Brain microvascular endothelial cell (primary cell): ENCODE measurements around the gene MCC.
"Not testable (repeated sequence)": the region's sequence is repeated elsewhere in the genome, so short reads cannot be mapped to it uniquely, and the experiment has no call there.

ENCODE experiments used
- DNase-seq: peaks from one replicate; pipeline ENCODE4 v3.0.0-alpha.2; 2020
- H3K27ac ChIP-seq: fragments of 250-450 bp; sonication (Bioruptor Pico); 2 replicates; pipeline ENCODE4 v1.5.1; 2020; ENCODE audit warnings: mild to moderate bottlenecking, moderate library complexity
- H3K27me3 ChIP-seq: fragments of 250-450 bp; sonication (Bioruptor Pico); replicated peaks from 2 replicates; pipeline ENCODE4 v1.5.1; 2020; ENCODE audit warnings: mild to moderate bottlenecking
- H3K36me3 ChIP-seq: fragments of 250-450 bp; sonication (Bioruptor Pico); replicated peaks from 2 replicates; pipeline ENCODE4 v1.5.1; 2020; ENCODE audit warnings: mild to moderate bottlenecking
- H3K4me3 ChIP-seq: 2 replicates; pipeline ENCODE4 v1.5.1; 2011; ENCODE audit warnings: low read depth, mild to moderate bottlenecking, control low read depth, low read length, moderate library complexity
- in situ Hi-C: cut with HindIII; loops from 2 replicates; pipeline ENCODE4 v1.10.0; 2017; ENCODE audit warnings: low sequenced_read_pairs, low pct_ligation_motif_present
- TF ChIP-seq, protein P1 (sequence below): IDR thresholded peaks from 2 replicates; pipeline ENCODE4 v1.5.1; 2011; ENCODE audit warnings: low read depth, mild to moderate bottlenecking, moderate library complexity, low read length, control low read depth, inconsistent platforms; ENCODE audit errors: missing control alignments

The MCC gene

DNA sequence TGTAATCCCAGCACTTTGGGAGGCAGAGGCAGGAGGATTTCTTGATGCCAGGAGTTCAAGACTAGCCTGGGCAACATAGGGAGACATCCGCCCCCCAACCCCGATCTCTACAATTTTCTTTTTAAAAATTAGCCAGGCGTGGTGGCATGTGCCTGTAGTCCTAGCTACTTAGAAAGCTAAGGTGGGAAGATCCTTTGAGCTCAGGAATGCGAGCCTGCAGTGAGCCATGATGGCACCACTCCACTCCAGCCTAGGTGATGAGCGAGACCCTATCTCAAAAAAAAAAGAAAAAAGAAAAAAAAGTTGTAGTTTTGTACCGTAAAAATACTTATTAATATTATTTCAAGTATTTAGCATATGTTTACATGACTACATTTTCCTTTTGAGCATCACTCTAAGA is 82.7 kb downstream of the MCC start:
- H3K36me3 ChIP-seq, result no peaks in the 10 kb centered on the region
- in situ Hi-C loops, result no loop called here
- no peak for DNase-seq
- no peak overlapping the region for H3K4me3 ChIP-seq
- TF ChIP-seq, protein P1, sequence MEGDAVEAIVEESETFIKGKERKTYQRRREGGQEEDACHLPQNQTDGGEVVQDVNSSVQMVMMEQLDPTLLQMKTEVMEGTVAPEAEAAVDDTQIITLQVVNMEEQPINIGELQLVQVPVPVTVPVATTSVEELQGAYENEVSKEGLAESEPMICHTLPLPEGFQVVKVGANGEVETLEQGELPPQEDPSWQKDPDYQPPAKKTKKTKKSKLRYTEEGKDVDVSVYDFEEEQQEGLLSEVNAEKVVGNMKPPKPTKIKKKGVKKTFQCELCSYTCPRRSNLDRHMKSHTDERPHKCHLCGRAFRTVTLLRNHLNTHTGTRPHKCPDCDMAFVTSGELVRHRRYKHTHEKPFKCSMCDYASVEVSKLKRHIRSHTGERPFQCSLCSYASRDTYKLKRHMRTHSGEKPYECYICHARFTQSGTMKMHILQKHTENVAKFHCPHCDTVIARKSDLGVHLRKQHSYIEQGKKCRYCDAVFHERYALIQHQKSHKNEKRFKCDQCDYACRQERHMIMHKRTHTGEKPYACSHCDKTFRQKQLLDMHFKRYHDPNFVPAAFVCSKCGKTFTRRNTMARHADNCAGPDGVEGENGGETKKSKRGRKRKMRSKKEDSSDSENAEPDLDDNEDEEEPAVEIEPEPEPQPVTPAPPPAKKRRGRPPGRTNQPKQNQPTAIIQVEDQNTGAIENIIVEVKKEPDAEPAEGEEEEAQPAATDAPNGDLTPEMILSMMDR, result no peak
- H3K27ac ChIP-seq, result no peak overlapping the region
- no peaks in the 10 kb centered on the region for H3K27me3 ChIP-seq

DNA sequence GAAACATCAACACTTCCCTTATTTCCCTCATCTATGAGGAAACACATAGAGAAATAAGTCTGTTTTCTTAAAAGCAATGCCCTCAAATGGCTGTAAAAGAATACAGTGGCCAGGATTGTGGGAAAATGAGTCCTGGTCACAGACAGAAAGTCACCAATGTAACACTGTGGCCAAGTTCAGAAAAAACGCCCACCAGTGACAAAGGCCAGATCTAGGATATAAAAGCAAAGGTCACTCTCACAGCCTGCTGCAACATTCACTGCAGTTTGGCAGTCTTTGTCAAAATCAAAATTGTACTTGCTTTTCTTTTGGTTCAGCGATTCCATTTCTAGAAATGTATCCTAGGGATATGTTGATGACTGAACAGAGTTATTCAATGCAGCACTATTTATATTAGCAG is 84.0 kb downstream of the MCC start:
- H3K36me3 ChIP-seq, result no peaks in the 10 kb centered on the region

DNA sequence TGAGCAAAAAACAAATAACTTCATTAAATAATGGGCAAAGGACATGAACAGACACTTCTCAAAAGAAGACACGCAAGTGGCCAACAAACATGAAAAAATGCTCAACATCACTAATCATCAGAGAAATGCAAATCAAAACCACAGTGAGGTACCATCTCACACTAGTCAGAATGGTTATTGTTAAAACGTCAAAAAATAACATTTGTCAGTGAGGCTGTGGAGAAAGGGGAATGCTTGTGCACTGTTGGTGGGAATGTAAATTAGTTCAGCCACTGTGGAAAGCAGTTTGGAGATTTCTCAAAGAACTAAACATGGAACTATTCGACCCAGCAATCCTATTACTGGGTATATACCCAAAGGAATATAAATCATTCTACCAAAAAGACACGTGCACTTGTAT is 90.3 kb downstream of the MCC start:
- in situ Hi-C loops, H3K4me3 ChIP-seq, H3K27me3 ChIP-seq: not testable (repeated sequence)

More for the DNA sequence above, 84.0 kb downstream of the MCC start:
- H3K27me3 ChIP-seq, result no peaks in the 10 kb centered on the region
- DNase-seq, result no peak
- H3K27ac ChIP-seq, result no peak overlapping the region
- no peak overlapping the region for H3K4me3 ChIP-seq
- TF ChIP-seq, protein P1, result no peak
- in situ Hi-C loops, result no loop called here

DNA sequence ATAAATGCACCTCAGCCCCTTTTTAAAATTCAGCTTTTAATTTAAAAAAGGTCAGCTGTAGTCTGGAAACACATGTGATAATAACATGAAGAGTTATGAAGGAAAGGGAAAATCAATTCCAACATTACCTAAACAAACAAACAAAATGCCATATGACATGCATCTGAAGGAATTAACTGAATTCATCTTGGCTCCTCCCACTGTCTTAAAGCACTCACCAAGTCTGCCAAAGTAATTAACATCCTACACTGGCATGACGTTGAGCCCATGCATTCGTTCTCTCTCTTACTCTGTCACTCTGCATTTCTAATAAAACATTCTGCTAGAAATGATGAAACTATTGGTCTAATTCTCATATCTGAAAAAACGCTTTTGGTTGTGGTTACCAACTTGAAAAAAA is 91.2 kb downstream of the MCC start:
- TF ChIP-seq, protein P1, result no peak
- H3K36me3 ChIP-seq, result no peaks in the 10 kb centered on the region
- H3K4me3 ChIP-seq, result no peak overlapping the region
- in situ Hi-C loops, result no loop called here
- H3K27ac ChIP-seq, result no peak overlapping the region
- H3K27me3 ChIP-seq, result no peaks in the 10 kb centered on the region
- DNase-seq, result no peak

More for the DNA sequence above, 90.3 kb downstream of the MCC start:
- DNase-seq, H3K27ac ChIP-seq, H3K36me3 ChIP-seq: not testable (repeated sequence)

DNA sequence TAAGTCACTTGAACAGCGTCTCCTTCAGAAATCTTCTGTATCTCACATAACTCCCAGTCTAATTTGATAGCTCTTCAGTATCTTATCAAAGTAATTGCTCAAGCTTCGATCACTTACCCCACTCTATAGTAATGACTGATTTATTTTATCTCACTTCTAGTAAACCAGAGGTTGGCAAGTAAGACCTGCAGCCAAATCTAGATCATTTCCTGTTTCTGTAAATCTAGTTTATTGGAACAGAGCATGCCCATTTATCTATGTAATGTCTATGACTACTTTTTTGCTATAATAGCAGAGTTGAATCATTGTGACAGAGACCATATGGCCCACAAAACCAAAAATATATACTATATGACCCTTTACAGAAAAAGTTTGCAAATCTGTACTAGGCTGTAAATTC is 93.6 kb downstream of the MCC start:
- H3K36me3 ChIP-seq, result no peaks in the 10 kb centered on the region
- TF ChIP-seq, protein P1, result no peak
- in situ Hi-C loops, result no loop called here
- no peak overlapping the region for H3K27ac ChIP-seq
- DNase-seq, result no peak
- H3K27me3 ChIP-seq, result no peaks in the 10 kb centered on the region
- H3K4me3 ChIP-seq, result no peak overlapping the region

DNA sequence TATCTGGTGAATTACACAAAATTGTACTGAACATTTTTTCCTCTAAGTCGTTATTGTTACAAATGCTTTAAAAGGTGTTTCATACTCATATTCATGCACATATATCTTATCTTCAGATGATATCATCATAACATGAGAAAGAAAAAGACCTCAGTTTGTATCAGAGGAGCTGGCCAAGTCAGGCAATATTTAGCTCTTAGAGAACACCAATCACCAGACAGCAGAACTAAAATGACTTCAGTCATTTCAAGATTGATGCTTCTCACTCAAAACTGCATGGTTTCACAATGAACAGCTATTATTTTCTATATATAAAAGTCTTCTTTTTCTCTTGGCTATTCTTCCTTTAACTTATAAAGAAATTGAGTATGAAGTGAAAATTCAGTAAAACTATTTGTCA is 98.0 kb downstream of the MCC start:
- TF ChIP-seq, protein P1, result no peak
- Histone ChIP-seq H3K27ac (no peak overlapping the region), H3K36me3 (no peaks in the 10 kb centered on the region), H3K27me3 (no peaks in the 10 kb centered on the region), H3K4me3 (no peak overlapping the region)
- in situ Hi-C loops, result no loop called here
- DNase-seq, result no peak
